Liver (tissue), 9 donors: ENCODE data around the gene NIM1K. TPM values are rescaled to one million over a fixed set of nuclear protein-coding genes. Genes with fewer than 3 reads are reported as not detected.

Experiments used
- DNase-seq: peaks from one replicate; pipeline ENCODE4 v3.0.0-alpha.2; 2017; ENCODE audit warnings: low spot score
- H3K27ac ChIP-seq, 2 donors: one replicate each; pipeline ENCODE4 v1.7.0; 2013; ENCODE audit warnings: inconsistent platforms in 2 of 2, low read length in 2 of 2, control low read depth in 1 of 2, low read depth in 1 of 2, mild to moderate bottlenecking in 1 of 2
- H3K27me3 ChIP-seq, 4 donors: one replicate each; pipeline versions ENCODE4 v1.6.1 to v1.7.0; 2013; ENCODE audit warnings: low read length in 3 of 4, inconsistent platforms in 1 of 4, mild to moderate bottlenecking in 1 of 4, moderate library complexity in 1 of 4; ENCODE audit not compliant: control insufficient read depth in 4 of 4, insufficient read depth in 4 of 4
- H3K36me3 ChIP-seq, 4 donors: one replicate each; pipeline versions ENCODE4 v1.6.1 to v1.7.0; 2013; ENCODE audit warnings: low read length in 3 of 4, mild to moderate bottlenecking in 3 of 4, low read depth in 1 of 4, moderate library complexity in 1 of 4; ENCODE audit not compliant: control insufficient read depth in 4 of 4, insufficient read depth in 3 of 4
- H3K4me1 ChIP-seq, 4 donors: one replicate each; pipeline versions ENCODE4 v1.6.1 to v1.7.0; 2013; ENCODE audit warnings: low read length in 3 of 4, mild to moderate bottlenecking in 3 of 4, moderate library complexity in 1 of 4; ENCODE audit not compliant: control insufficient read depth in 4 of 4, insufficient read depth in 4 of 4
- H3K4me3 ChIP-seq, 3 donors: one replicate each; pipeline versions ENCODE4 v1.6.1 to v1.7.0; 2013; ENCODE audit warnings: low read length in 3 of 3, control low read depth in 1 of 3, low read depth in 1 of 3, mild to moderate bottlenecking in 1 of 3
- H3K9ac ChIP-seq, 2 donors: one replicate each; pipeline ENCODE4 v1.7.0; 2013; ENCODE audit warnings: low read length in 2 of 2, mild to moderate bottlenecking in 2 of 2, moderate library complexity in 2 of 2, control low read depth in 1 of 2, low read depth in 1 of 2
- H3K9me3 ChIP-seq, 4 donors: one replicate each; pipeline versions ENCODE4 v1.6.1 to v1.7.0; 2013; ENCODE audit warnings: low read length in 3 of 4; ENCODE audit not compliant: control insufficient read depth in 4 of 4
- EGR1 ChIP-seq, 2 donors: IDR thresholded peaks; 2 replicates each; pipeline ENCODE4 v1.6.1; 2016 to 2018; ENCODE audit warnings: antibody characterized with exemption in 2 of 2, low read depth in 2 of 2
- FOXA1 ChIP-seq: IDR thresholded peaks from 2 replicates; pipeline ENCODE4 v1.6.1; 2016; ENCODE audit warnings: antibody characterized with exemption
- FOXA2 ChIP-seq: IDR thresholded peaks from 2 replicates; pipeline ENCODE4 v1.6.1; 2016; ENCODE audit warnings: antibody characterized with exemption
- GABPA ChIP-seq, 2 donors: IDR thresholded peaks in 1 of 2; conservative IDR thresholded peaks in 1 of 2; 2 replicates each; pipeline ENCODE4 v1.6.1; 2016; ENCODE audit warnings: antibody characterized with exemption in 2 of 2, mild to moderate bottlenecking in 1 of 2, moderate library complexity in 1 of 2
- HNF4A ChIP-seq, 2 donors: conservative IDR thresholded peaks; 2 replicates each; pipeline ENCODE4 v1.6.1; 2016; ENCODE audit warnings: antibody characterized with exemption in 2 of 2, mild to moderate bottlenecking in 2 of 2
- HNF4G ChIP-seq: IDR thresholded peaks from 2 replicates; pipeline ENCODE4 v1.6.1; 2016; ENCODE audit warnings: antibody characterized with exemption
- JUND ChIP-seq, 2 donors: IDR thresholded peaks; 2 replicates each; pipeline ENCODE4 v1.6.1; 2016; ENCODE audit warnings: antibody characterized with exemption in 2 of 2
- NR2F2 ChIP-seq: IDR thresholded peaks from 2 replicates; pipeline ENCODE4 v1.6.1; 2016; ENCODE audit warnings: antibody characterized with exemption
- RAD21 ChIP-seq, 2 donors: IDR thresholded peaks; 2 replicates each; pipeline ENCODE4 v1.6.1; 2016; ENCODE audit warnings: antibody characterized with exemption in 2 of 2, mild to moderate bottlenecking in 2 of 2
- RXRA ChIP-seq, 2 donors: IDR thresholded peaks; 2 replicates each; pipeline ENCODE4 v1.6.1; 2017 to 2018; ENCODE audit warnings: antibody characterized with exemption in 2 of 2, mild to moderate bottlenecking in 1 of 2
- SP1 ChIP-seq: IDR thresholded peaks from 2 replicates; pipeline ENCODE4 v1.6.1; 2018; ENCODE audit warnings: antibody characterized with exemption, mild to moderate bottlenecking
- TAF1 ChIP-seq: conservative IDR thresholded peaks from 2 replicates; pipeline ENCODE4 v1.6.1; 2016; ENCODE audit warnings: antibody characterized with exemption, mild to moderate bottlenecking
- YY1 ChIP-seq: IDR thresholded peaks from 2 replicates; pipeline ENCODE4 v1.6.1; 2016; ENCODE audit warnings: antibody characterized with exemption, mild to moderate bottlenecking
- WGBS: extraction: QIAGEN DNeasy Blood & Tissue Kit; methylation state at CpG from one replicate; pipeline ENCODE4 v1.1.7; 2013; 5-methylcytosine and 5-hydroxymethylcytosine counted together
- polyA plus RNA-seq, 2 donors: library from polyadenylated mRNA; stranded (reverse) in 1 of 2; unstranded in 1 of 2; fragments of 200-250 nt in 1 of 2; fragments of >200 nt in 1 of 2; fragmentation: Nextera tagmentation in 1 of 2; extraction: Ambion mirVana in 1 of 2; gene quantifications; one replicate each; pipeline versions ENCODE4 v1.2.1 to v1.2.3, GENCODE V29; 2013 to 2015
- total RNA-seq, 2 donors: library from RNA; depleted of rRNA; stranded (reverse); fragments of >200 nt; gene quantifications; one replicate each; pipeline ENCODE4 v1.2.3, GENCODE V29; 2014
- TF ChIP-seq, protein P1 (sequence below): fragments of 150-350 bp; IDR thresholded peaks from 2 replicates; pipeline ENCODE4 v1.5.1; 2017; ENCODE audit warnings: improper control_type of control experiment, low read depth, low read length; ENCODE audit not compliant: missing input control
- TF ChIP-seq, protein P2 (sequence below): IDR thresholded peaks from 2 replicates; pipeline ENCODE4 v1.6.1; 2016; ENCODE audit warnings: antibody characterized with exemption
- TF ChIP-seq, protein P3 (sequence below): IDR thresholded peaks from 2 replicates; pipeline ENCODE4 v1.6.1; 2016; ENCODE audit warnings: antibody characterized with exemption
- TF ChIP-seq, protein P4 (sequence below): IDR thresholded peaks from 2 replicates; pipeline ENCODE4 v1.6.1; 2016; ENCODE audit warnings: antibody characterized with exemption
- donor health status: healthy.
- donor health status: healthy.
- donor health status: healthy.
- donor health status: healthy.
- donor health status: healthy.

Gene NIM1K
- total and polyA plus RNA-seq, 4 donors: 0.07 to 0.15 TPM; not detected in 2

DNA sequence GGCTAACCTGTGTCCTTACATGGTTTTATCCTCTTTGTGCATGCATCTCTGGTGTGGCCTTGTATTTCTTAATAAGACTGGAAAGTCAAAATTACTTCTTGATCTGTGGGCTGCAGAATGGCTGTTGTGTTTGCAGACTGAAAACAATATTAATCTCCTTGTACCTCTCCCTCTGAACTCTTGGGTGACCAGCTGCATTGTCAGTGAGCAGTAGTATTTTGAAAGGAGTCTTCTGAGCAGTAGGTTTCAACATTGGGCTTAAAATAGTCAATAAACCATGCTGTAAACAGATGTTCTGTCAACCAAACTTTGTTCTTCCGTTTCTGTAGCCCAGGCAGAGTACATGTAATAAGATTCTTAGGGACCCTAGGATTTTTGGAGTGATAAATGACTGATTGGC is 26.7 kb upstream of the NIM1K start:
- H3K27ac ChIP-seq: no peak overlapping the region
- TF ChIP-seq SP1 (no peak), GABPA (IDR thresholded peaks at IDR 0.05 in 1 of 2, conservative IDR thresholded peaks at IDR 0.05 in 1 of 2) (no peak), FOXA2 (no peak), RXRA (IDR thresholded peaks at IDR 0.05) (no peak), RAD21 (IDR thresholded peaks at IDR 0.05) (no peak), NR2F2 (no peak), EGR1 (IDR thresholded peaks at IDR 0.05; ENCODE audit: low read depth in 2 of 2) (no peak), FOXA1 (no peak), JUND (IDR thresholded peaks at IDR 0.05) (no peak), YY1 (no peak)
- TF ChIP-seq, protein P1, sequence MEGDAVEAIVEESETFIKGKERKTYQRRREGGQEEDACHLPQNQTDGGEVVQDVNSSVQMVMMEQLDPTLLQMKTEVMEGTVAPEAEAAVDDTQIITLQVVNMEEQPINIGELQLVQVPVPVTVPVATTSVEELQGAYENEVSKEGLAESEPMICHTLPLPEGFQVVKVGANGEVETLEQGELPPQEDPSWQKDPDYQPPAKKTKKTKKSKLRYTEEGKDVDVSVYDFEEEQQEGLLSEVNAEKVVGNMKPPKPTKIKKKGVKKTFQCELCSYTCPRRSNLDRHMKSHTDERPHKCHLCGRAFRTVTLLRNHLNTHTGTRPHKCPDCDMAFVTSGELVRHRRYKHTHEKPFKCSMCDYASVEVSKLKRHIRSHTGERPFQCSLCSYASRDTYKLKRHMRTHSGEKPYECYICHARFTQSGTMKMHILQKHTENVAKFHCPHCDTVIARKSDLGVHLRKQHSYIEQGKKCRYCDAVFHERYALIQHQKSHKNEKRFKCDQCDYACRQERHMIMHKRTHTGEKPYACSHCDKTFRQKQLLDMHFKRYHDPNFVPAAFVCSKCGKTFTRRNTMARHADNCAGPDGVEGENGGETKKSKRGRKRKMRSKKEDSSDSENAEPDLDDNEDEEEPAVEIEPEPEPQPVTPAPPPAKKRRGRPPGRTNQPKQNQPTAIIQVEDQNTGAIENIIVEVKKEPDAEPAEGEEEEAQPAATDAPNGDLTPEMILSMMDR: no peak
- TF ChIP-seq, protein P2, sequence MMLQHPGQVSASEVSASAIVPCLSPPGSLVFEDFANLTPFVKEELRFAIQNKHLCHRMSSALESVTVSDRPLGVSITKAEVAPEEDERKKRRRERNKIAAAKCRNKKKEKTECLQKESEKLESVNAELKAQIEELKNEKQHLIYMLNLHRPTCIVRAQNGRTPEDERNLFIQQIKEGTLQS: no peak
- TF ChIP-seq, protein P3, sequence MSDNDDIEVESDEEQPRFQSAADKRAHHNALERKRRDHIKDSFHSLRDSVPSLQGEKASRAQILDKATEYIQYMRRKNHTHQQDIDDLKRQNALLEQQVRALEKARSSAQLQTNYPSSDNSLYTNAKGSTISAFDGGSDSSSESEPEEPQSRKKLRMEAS: no peak
- TF ChIP-seq, protein P4, sequence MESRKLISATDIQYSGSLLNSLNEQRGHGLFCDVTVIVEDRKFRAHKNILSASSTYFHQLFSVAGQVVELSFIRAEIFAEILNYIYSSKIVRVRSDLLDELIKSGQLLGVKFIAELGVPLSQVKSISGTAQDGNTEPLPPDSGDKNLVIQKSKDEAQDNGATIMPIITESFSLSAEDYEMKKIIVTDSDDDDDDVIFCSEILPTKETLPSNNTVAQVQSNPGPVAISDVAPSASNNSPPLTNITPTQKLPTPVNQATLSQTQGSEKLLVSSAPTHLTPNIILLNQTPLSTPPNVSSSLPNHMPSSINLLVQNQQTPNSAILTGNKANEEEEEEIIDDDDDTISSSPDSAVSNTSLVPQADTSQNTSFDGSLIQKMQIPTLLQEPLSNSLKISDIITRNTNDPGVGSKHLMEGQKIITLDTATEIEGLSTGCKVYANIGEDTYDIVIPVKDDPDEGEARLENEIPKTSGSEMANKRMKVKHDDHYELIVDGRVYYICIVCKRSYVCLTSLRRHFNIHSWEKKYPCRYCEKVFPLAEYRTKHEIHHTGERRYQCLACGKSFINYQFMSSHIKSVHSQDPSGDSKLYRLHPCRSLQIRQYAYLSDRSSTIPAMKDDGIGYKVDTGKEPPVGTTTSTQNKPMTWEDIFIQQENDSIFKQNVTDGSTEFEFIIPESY: no peak
- peaks cover 2 to 37% (median 17%) of the 10 kb centered on the region in 4 donors for H3K36me3 ChIP-seq
- no peaks in the 10 kb centered on the region for H3K9me3 ChIP-seq
- DNase-seq: no peak
- no peak overlapping the region for H3K4me3 ChIP-seq
- WGBS: 96% methylated on average over 1 of the region's 1 CpG
- no peaks in the 10 kb centered on the region for H3K27me3 ChIP-seq
- no peak overlapping the region for H3K9ac ChIP-seq
- H3K4me1 ChIP-seq: no peaks in the 10 kb centered on the region

DNA sequence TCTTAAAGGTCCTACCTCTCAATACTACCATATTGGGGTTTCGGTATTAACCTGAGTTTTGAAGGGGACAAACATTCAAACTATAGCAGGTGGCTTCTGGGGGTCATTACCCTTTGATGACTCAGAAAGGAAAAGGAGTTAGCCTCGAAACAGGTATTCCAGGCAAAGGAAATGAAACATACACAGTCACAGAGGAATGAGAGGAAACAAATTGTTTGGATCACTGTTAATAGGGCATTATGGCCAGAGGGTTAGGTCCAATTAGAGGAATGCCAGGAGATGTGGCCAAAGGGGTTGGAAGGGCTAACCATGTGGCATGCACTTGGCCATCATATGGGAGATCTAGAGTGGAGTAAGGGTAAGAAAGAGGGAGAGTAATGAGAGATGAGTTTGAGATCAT is 23.9 kb upstream of the NIM1K start:
- DNase-seq: no peak
- no peak for TF ChIP-seq RAD21 (IDR thresholded peaks at IDR 0.05)
- no peak for TF ChIP-seq SP1
- TF ChIP-seq FOXA1: no peak
- no peak for TF ChIP-seq YY1
- TF ChIP-seq HNF4G: no peak
- no peak for TF ChIP-seq RXRA (IDR thresholded peaks at IDR 0.05)
- no peak for TF ChIP-seq FOXA2
- no peak for TF ChIP-seq HNF4A (conservative IDR thresholded peaks at IDR 0.05)
- TF ChIP-seq NR2F2: no peak
- TF ChIP-seq, protein P1: no peak
- TF ChIP-seq, protein P2: no peak
- TF ChIP-seq, protein P4: no peak
- TF ChIP-seq EGR1 (IDR thresholded peaks at IDR 0.05; ENCODE audit: low read depth in 2 of 2): no peak
- TF ChIP-seq, protein P3: no peak
- no peak for TF ChIP-seq GABPA (IDR thresholded peaks at IDR 0.05 in 1 of 2, conservative IDR thresholded peaks at IDR 0.05 in 1 of 2)
- no peak for TF ChIP-seq JUND (IDR thresholded peaks at IDR 0.05)
- TF ChIP-seq TAF1: no peak
- over 99% methylated on average over 2 of the region's 2 CpGs for WGBS
- no peak overlapping the region for H3K9ac ChIP-seq
- H3K4me3 ChIP-seq: no peak overlapping the region
- no peaks in the 10 kb centered on the region for H3K4me1 ChIP-seq
- peaks cover 0 to 29% (median 9%) of the 10 kb centered on the region in 4 donors for H3K36me3 ChIP-seq
- no peaks in the 10 kb centered on the region for H3K9me3 ChIP-seq
- H3K27me3 ChIP-seq: no peaks in the 10 kb centered on the region
- no peak overlapping the region for H3K27ac ChIP-seq
